Activated T-cell treated with anti-CD3 and anti-CD28 coated beads, Interleukin-2, amount 50 U/mL, for 24 hours (primary cell): Measurements from ENCODE around the gene YAE1.

ENCODE experiments used
- DNase-seq: peaks from one replicate; pipeline ENCODE4 v3.0.0-alpha.2; 2020
- H3K27ac Mint-ChIP-seq: 2 replicates; pipeline ENCODE4 v1.8.0; 2020; ENCODE audit warnings: mild to moderate bottlenecking, mixed read lengths
- H3K27me3 Mint-ChIP-seq: 2 replicates; pipeline ENCODE4 v1.8.0; 2020; ENCODE audit warnings: mixed read lengths
- H3K36me3 Mint-ChIP-seq: 2 replicates; pipeline ENCODE4 v1.8.0; 2020; ENCODE audit warnings: low read depth, mixed read lengths
- H3K4me1 Mint-ChIP-seq: 2 replicates; pipeline ENCODE4 v1.8.0; 2020; ENCODE audit warnings: low read depth, mixed read lengths
- H3K4me3 Mint-ChIP-seq: 2 replicates; pipeline ENCODE4 v1.8.0; 2020; ENCODE audit warnings: mild to moderate bottlenecking, moderate library complexity, mixed read lengths
- H3K9me3 Mint-ChIP-seq: 2 replicates; pipeline ENCODE4 v1.8.0; 2020; ENCODE audit warnings: mixed read lengths

The YAE1 gene

DNA sequence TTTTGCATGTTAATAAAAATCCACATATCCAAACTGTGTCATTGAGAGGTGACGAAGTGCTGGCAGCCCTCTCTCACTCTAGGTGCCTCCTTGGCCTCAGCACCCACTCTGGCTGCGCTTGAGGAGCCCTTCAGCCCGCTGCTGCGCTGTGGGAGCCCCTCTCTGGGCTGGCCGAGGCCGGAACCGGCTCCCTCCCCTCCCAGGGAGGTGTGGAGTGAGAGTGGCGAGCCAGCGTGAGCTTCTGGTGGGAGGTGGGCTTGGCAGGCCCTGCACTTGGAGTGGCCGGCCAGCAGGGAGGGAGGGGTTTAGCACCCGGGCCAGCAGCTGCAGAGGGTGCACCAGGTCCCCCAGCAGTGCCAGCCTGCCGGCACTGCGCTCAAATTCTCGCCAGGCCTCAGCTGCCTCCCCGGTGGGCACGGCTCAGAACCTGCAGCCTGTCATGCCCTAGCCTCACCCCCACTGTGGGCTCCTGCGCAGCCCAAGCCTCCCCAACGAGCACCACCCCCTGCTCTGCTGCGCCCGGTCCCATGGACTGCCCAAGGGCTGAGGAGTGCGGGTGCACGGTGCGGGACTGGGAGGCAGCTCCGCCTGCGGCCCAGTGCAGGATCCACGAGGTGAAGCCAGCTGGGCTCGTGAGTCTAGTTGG is 11.1 kb downstream of the YAE1 start:
- Mint-ChIP-seq H3K9me3 (no peaks in the 10 kb centered on the region), H3K4me1 (peaks cover 8% of the 10 kb centered on the region), H3K27me3 (no peaks in the 10 kb centered on the region), H3K4me3 (no peak overlapping the region), H3K27ac (no peak overlapping the region), H3K36me3 (peaks cover 24% of the 10 kb centered on the region)
- no peak for DNase-seq

DNA sequence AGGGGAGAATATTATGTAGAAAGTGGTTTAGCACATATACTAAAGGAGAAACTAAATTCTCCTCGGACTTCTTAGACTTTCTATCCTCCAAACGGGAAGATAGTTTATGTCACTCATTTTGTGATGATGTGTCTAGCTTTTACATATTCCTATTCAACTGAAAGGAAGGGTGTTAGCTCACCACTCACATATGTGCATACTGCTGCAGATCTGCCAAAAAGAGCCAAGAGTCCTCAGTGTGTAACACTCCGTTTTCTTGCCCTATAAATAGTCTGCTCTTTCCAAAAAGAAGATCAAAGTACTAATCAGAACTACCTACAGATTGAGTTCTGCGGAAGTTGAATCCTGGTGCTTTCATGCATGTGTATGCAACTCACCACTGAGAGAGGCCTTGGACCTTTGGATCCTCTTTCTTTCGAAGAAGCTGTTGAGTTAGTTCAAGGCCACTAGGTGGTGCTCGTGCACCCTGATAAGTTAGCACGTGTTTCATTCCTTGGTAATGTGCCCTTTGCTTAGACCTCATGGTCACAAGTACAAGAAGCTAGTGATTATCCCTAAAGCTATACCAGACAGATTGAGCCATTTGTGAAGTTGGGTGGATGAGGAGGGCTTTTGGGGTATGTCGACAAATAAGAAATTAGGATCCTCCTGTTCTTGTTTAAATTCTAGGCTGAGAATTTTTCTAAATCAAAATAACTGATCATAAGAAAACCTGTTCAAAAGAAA is 14.1 kb downstream of the YAE1 start:
- Mint-ChIP-seq H3K36me3 (peaks cover 1% of the 10 kb centered on the region), H3K4me1 (peaks cover 14% of the 10 kb centered on the region), H3K27me3 (no peaks in the 10 kb centered on the region), H3K27ac (peak overlapping the region; percentile 56), H3K9me3 (no peaks in the 10 kb centered on the region), H3K4me3 (no peak overlapping the region)
- peak; percentile 73 for DNase-seq

DNA sequence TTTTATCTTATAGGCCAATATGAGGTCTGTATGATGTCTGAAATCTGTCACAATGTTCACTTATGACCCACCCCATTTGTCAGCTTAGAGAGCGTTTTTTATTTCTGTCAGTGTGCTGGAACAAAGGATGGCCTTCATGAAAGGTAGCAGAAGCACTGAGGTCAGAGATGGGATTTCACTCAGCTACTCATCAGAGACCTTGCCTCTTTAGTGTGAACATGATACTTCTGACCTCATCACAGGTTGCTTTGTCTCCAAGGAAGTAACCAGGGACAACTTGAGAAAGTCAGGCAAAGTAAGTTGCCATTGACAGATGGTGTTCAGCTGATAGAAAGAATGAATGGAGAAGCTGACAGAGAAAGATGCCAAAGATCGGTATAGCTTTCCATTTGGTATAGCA is 16.3 kb downstream of the YAE1 start:
- no peaks in the 10 kb centered on the region for H3K27me3 Mint-ChIP-seq
- peaks cover 17% of the 10 kb centered on the region for H3K4me1 Mint-ChIP-seq
- H3K36me3 Mint-ChIP-seq = peaks cover 1% of the 10 kb centered on the region
- DNase-seq = no peak
- H3K4me3 Mint-ChIP-seq = no peak overlapping the region
- H3K9me3 Mint-ChIP-seq = no peaks in the 10 kb centered on the region
- no peak overlapping the region for H3K27ac Mint-ChIP-seq

DNA sequence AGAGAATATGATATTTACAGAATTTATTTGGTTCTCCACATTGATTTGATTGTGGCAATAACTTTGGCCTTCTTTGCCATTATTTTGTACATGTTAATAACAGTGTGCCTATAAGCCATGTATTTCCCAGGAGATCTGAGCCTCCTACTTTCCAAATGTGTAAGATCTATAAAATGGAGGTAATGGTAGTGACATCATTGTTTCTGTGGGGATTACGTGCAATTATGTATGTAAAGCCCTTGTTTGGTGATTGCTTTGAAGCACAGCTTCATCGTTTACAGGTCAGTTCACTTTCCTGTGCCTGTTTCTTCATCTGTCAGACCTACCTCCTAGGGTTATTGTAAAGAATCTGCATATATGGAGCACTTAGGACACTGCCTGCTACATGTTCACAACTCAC is 17.3 kb downstream of the YAE1 start:
- no peaks in the 10 kb centered on the region for H3K9me3 Mint-ChIP-seq
- H3K27me3 Mint-ChIP-seq = no peaks in the 10 kb centered on the region
- H3K4me1 Mint-ChIP-seq = peaks cover 23% of the 10 kb centered on the region
- H3K27ac Mint-ChIP-seq = no peak overlapping the region
- DNase-seq = no peak
- H3K4me3 Mint-ChIP-seq = no peak overlapping the region
- H3K36me3 Mint-ChIP-seq = peaks cover under 1% of the 10 kb centered on the region

DNA sequence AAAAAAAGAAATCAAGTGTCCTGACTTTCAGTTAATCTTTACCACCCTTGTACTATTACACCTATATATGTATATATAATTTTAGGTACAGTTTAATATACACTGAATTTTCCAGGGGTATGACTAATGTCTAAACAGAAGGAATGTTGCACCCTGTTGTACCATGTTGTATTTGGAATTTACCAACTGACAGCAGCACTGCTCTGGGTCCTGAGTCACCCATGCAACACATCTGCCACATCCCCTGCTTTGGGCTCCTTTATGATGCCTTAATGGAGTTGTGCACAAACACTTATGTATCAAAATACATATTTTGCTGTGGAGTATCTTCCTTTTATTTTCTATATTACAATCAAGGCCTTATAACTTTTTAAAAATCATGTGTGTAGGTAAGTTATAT is 21.2 kb downstream of the YAE1 start:
- no peaks in the 10 kb centered on the region for H3K9me3 Mint-ChIP-seq
- DNase-seq = no peak
- H3K4me1 Mint-ChIP-seq = peaks cover 44% of the 10 kb centered on the region
- H3K36me3 Mint-ChIP-seq = no peaks in the 10 kb centered on the region
- no peak overlapping the region for H3K4me3 Mint-ChIP-seq
- H3K27me3 Mint-ChIP-seq = no peaks in the 10 kb centered on the region
- no peak overlapping the region for H3K27ac Mint-ChIP-seq

DNA sequence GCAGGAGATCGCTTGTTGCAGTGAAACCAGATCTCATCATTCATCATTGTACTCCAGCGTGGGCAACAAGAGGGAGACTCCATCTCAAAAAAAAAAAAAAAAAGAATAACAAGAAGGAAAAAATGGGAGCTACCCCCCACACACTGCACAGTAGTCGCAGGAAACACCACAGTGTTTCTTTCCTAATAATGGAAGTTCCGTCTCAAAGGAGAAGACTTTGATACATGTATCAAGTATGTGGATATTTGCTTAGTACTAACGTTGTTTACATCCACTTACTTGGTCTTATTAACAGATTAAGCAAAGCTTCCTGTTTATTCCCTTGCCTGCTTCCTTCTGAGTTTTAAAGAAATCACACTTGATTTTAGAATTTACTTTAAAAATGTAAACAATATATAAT is 22.2 kb downstream of the YAE1 start:
- Mint-ChIP-seq H3K9me3 (no peaks in the 10 kb centered on the region), H3K27ac (no peak overlapping the region), H3K36me3 (no peaks in the 10 kb centered on the region), H3K4me1 (peaks cover 51% of the 10 kb centered on the region), H3K27me3 (no peaks in the 10 kb centered on the region), H3K4me3 (no peak overlapping the region)
- no peak for DNase-seq

DNA sequence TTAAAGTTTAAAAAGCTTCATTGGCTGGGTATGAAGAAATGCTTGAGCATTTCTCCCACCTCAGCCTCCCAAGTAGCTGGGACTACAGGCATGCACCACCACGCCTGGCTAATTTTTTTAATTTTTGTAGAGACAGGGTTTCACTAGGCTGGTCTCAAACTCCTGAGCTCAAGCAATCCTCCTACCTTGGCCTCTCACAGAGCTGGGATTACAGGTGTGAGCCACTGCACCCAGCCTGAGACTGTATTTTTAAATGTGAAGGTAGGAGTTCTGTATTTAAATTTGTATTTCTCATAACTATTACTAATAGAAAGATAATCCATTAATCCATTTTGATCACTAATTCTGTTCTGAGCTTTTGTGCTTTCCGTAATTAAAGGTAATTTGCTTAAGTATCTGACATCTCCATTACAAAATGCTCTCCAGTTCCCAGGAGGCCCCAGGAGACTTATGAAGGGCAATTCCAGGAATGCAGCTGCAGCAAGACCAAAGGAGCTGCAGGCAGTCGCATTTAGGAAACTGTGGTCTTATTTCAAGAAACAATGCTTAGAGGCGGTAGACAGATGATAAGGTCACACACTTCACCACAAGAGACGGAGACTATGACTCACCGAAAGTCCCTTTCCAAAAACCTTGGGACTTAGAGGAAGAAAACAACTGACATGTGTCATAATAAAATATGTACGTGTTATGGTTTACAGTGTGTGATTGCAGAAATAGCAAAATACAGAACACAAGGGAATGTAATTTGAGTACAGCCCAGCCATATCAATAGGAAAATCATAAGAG is 23.3 kb downstream of the YAE1 start:
- DNase-seq = peak; percentile 44
- Mint-ChIP-seq H3K4me3 (peak overlapping the region; percentile 26), H3K4me1 (peaks cover 54% of the 10 kb centered on the region)

DNA sequence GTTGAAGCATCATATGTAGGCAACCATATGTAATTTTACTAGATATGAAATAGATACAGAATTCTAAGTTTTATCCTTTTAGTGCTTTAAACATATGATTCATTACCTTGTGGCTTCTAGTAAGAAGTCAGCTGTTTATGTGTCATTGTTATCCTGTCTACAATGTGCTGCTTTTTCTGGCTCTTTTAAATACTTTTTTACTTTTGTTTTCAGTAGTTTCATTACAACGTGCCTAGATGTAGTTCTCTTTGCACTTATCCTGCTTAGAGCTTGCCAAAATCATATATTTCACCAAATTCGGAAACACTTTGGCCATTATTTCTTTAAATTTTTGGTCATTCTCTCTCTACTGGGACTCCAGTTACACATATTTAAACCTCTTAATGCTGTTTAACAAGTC is 26.4 kb downstream of the YAE1 start:
- H3K27me3 Mint-ChIP-seq = no peaks in the 10 kb centered on the region
- peaks cover 51% of the 10 kb centered on the region for H3K4me1 Mint-ChIP-seq
- H3K4me3 Mint-ChIP-seq = peak overlapping the region; percentile 2
- DNase-seq = no peak
- peak overlapping the region; percentile 76 for H3K27ac Mint-ChIP-seq
- no peaks in the 10 kb centered on the region for H3K36me3 Mint-ChIP-seq
- no peaks in the 10 kb centered on the region for H3K9me3 Mint-ChIP-seq

More for the DNA sequence above, 23.3 kb downstream of the YAE1 start:
- H3K9me3 Mint-ChIP-seq = no peaks in the 10 kb centered on the region
- H3K27ac Mint-ChIP-seq = peak overlapping the region; percentile 61
- H3K27me3 Mint-ChIP-seq = no peaks in the 10 kb centered on the region
- H3K36me3 Mint-ChIP-seq = no peaks in the 10 kb centered on the region

DNA sequence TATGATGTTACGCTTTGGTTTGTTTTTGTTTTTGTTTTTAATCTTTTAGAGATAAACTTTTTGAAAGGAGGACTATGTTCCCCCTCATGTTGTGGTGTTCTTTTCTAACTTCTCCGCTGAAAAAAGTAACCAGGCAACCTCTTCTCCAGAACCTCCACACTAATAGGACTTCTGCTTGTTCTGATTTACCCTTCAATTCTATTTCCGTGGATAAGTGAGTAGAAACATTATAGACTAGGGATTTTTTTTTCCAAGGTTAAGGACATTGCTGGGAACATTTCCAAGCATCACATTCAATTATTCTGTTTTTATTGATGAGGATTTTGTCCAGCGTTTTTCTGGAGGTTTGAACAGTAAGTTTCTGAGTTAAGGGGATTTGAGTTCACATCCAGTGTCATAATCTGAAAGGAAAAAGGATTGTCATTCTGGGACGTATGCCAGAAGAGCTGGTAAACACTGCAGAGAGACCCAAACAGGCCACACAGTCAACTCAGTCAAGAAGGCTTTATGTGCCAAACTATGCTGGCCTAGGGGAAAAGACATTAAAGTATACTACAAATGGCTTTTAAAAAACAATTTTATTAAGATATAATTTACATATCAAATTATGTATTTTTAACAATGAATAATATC is 28.9 kb downstream of the YAE1 start:
- H3K9me3 Mint-ChIP-seq = no peaks in the 10 kb centered on the region
- no peaks in the 10 kb centered on the region for H3K27me3 Mint-ChIP-seq
- H3K27ac Mint-ChIP-seq = no peak overlapping the region
- no peaks in the 10 kb centered on the region for H3K36me3 Mint-ChIP-seq
- H3K4me3 Mint-ChIP-seq = no peak overlapping the region
- no peak for DNase-seq
- peaks cover 36% of the 10 kb centered on the region for H3K4me1 Mint-ChIP-seq

DNA sequence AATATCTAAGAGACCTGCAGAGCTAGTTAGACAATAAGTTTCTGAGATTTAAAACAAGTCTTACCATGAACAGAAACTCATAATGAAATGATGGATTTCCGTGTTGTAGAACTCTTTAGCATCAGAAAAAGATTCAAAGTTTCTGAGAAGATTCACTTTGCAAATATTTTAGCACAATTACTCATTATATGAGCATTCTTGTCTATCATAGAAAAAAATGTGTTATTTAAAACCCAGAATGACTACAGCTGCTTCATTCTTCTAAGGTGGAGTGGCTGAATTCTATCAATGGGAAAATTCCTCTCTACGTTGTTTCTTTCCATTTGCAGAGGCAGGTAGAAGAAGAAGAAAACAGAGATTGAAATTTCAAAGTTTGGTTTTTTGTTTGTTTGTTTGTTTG is 36.1 kb downstream of the YAE1 start:
- Mint-ChIP-seq H3K4me3 (no peak overlapping the region), H3K9me3 (no peaks in the 10 kb centered on the region), H3K4me1 (peaks cover 36% of the 10 kb centered on the region), H3K36me3 (no peaks in the 10 kb centered on the region), H3K27me3 (no peaks in the 10 kb centered on the region), H3K27ac (no peak overlapping the region)
- DNase-seq = no peak

DNA sequence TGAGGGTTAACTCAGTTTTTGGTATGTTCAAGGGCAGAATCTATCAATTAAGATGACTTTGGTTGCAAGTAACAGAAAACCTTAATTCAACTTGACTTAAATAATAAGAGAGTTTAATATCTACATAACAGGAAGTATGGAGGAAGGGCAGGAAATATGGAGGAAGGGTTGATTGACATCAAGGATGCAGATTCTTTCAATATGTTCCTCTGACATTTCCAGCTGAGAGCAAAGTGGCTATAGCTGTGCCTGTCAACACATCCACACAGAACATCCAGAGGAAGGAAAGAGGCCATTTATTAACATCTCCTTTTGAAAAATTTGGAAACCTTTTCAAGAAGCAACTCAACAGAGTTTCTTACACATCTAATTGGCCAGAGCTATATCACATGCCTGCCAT is 37.7 kb downstream of the YAE1 start:
- Mint-ChIP-seq H3K27me3 (no peaks in the 10 kb centered on the region), H3K4me3 (no peak overlapping the region), H3K27ac (no peak overlapping the region), H3K4me1 (peaks cover 45% of the 10 kb centered on the region), H3K9me3 (no peaks in the 10 kb centered on the region), H3K36me3 (no peaks in the 10 kb centered on the region)
- DNase-seq = no peak

DNA sequence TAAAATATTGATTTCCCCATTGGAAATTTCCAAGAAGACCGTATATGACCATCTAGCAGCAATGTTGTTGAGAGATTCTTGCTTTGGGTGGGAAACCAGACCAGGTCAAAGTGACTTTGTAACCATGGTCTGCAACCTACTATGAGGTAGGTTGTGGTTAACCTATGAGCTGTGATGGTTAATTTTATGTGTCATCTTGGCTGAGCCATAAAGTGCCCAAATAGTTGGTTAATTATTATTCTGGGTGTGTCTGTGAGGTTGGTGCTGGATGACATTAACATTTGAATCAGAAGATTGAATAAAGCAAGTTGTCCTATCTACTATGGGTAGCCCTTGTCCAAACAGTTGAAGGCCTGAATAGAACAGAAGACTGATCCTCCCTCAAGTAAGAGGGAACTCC is 38.9 kb downstream of the YAE1 start:
- Mint-ChIP-seq H3K4me3 (no peak overlapping the region), H3K9me3 (no peaks in the 10 kb centered on the region), H3K4me1 (peaks cover 54% of the 10 kb centered on the region), H3K36me3 (no peaks in the 10 kb centered on the region), H3K27me3 (peaks cover 2% of the 10 kb centered on the region), H3K27ac (peak overlapping the region; percentile 42)
- no peak for DNase-seq

DNA sequence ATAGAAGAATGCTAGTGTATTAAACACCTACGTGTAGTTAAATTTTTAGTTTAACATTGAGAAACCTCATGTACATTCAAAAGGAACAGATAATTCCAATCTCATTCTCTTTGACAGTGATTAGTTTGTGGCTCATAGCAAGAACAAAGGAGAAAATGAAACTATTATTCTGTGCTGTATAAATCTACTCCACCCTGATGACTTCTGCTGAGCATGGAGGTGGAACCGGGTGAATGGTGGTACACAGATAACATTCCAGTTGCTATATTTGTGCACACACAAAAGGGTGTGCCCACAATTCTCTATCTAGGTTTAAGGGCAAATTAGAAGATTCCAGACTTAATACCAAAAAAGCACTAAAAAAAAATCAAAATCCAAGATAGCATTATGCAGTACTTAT is 40.1 kb downstream of the YAE1 start:
- H3K36me3 Mint-ChIP-seq = no peaks in the 10 kb centered on the region
- H3K27ac Mint-ChIP-seq = no peak overlapping the region
- H3K27me3 Mint-ChIP-seq = peaks cover 13% of the 10 kb centered on the region
- no peaks in the 10 kb centered on the region for H3K9me3 Mint-ChIP-seq
- H3K4me1 Mint-ChIP-seq = peaks cover 58% of the 10 kb centered on the region
- H3K4me3 Mint-ChIP-seq = no peak overlapping the region
- DNase-seq = no peak

DNA sequence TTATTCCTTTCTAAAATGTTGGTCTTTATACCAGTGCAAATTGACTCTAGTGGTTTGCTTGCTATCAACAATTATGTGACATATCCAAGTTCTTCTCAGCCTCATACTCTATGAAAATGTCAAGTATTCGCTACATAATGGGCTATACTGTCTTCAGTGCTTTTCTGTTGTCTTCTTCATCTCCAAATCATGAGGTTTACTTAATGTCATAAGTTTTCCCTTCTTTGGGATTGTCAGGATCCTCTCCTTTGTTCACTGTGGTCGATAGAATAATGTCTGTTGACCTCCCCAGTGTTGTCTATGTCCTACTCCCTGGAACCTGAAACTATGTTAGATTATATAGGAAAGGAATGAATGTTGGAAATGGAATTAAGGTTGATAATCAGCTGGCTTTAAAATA is 40.7 kb downstream of the YAE1 start:
- Mint-ChIP-seq H3K36me3 (no peaks in the 10 kb centered on the region), H3K27ac (no peak overlapping the region), H3K9me3 (no peaks in the 10 kb centered on the region), H3K4me1 (peaks cover 58% of the 10 kb centered on the region), H3K4me3 (no peak overlapping the region), H3K27me3 (peaks cover 13% of the 10 kb centered on the region)
- no peak for DNase-seq
